Stimulated activated CD4-positive, alpha-beta T cell treated with anti-CD3 and anti-CD28 coated beads, Interleukin-4, amount 100 ng/mL, for 48 hours (primary cell): ENCODE results near the gene TLR5.

Source experiments
- DNase-seq, 2 donors: peaks; one replicate each; pipeline ENCODE4 v3.0.0-alpha.2; 2020; ENCODE audit warnings: low read depth in 2 of 2

TLR5 gene

GRCh38 chr1:223110952-223111351 lies 32.1 kb downstream of the TLR5 start:
- DNase-seq: no peak

- no peak for DNase-seq
Measured at GRCh38 chr1:223109581-223110026, 33.4 kb downstream of the TLR5 start.

DNA sequence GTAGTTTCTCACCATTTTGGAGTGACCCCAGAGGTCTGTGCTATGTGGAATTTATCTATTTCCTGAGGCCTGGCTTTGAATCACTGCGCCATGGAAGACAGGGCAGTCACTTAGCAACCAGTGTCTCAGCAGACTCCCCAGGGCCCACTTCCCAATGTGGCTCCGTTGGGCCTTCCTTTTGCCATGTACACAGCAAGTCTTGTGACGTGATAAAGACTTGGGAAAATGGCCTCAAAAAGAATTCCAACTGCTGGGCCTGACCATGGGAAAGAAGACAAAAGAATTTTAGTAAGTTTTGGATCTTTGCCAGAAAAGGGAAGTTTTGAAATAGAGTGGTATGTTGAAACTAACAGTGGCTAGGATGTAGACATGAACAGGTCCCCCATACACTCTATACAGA lies 36.2 kb downstream of the TLR5 start:
- DNase-seq: no peak

DNA sequence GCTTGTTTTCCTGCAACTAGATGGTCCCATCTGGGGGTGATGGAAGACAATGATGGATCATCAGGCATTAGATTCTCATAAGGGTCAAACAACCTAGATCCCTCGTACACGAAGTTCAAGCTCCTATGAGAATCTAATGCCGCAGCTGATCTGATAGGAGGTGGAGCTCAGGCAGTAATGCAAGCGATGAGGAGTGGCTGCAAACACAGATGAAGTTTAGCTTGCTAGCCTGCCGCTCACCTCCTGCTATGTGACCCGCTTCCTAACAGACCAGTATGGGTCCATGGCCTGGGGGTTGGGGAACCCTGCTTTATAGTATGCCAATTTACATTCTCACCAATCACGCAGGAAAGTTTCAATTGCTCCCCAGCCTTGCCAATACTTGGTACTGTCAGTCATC lies 37.5 kb downstream of the TLR5 start:
- no peak for DNase-seq

DNA sequence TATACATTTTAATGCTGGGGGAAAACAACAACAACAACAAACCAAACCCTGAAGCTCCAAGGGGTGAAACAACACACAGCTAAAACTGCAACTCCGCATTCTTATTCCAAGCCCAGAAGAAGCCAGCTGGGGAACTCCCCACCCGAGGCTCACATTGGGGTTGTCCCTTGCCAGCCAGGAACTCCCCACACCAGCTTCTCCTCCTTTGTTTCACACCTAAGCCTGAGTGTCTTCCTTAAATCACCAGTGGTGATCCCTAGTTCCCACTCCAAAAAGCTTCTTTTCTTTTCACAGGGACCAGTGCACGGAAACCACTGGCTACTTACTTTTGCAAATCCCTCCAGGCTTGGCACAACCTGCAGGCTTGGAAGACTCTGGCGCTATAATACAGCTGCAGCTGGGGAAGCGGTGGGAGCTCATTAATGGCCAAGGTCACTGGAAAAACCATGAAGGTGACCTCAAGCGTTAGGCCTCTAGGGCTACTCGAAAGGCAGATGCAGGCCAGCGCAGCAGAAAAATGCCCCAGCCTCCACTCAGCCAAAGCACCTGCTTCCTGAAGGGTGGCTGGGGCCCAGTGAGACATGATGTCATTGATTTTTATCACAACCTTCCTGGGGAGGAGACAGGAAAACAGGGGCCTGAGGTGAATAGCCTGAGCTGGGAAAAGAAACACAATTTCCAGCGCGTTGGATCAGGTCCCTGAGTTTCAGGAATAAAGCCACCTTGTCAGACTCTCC lies 40.1 kb downstream of the TLR5 start:
- no peak for DNase-seq

DNA sequence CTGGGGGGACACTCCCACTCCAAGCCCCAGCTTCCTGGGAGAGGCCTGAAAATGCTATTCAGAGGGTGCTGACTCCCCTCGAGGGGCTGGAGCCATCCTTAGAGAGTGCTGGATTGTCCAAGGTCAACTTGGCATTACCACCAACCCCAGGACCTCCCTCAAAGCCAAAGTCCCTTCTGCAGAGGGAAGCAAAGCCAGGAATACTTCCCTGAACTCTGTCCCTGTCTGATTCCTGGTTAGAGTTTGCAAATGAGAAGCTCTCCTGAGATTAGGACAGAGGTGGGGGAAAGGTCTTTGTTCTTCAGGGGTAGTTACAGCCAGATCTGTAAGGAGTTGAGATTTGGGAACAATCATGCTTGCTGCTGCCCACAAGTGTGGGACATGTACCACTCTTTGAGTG lies 45.3 kb downstream of the TLR5 start:
- no peak for DNase-seq

DNA sequence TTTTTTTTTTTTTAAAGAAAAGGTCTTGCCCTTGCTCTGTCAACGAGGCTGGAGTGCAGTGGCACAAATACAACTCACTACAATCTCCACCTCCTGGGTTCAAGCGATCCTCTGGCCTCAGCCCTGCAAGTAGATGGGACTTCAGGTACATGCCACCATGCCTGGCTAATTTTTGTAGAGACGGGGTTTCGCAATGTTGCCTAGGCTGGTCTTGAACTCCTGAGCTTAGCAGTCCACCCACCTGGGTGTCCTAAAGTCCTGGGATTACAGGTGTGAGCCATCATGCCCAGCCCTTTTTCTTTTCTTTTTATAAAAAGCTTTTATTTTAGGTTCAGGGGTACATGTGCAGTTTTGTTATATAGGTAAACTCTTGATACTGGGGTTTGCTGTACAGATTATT lies 47.2 kb downstream of the TLR5 start:
- DNase-seq: no peak

- DNase-seq: no peak
Measured at GRCh38 chr1:223091896-223092295, 51.2 kb downstream of the TLR5 start.

- no peak for DNase-seq
Measured at GRCh38 chr1:223089250-223089649, 53.8 kb downstream of the TLR5 start.

GRCh38 chr1:223088713-223089240 lies 54.3 kb downstream of the TLR5 start:
- DNase-seq: no peak

DNA sequence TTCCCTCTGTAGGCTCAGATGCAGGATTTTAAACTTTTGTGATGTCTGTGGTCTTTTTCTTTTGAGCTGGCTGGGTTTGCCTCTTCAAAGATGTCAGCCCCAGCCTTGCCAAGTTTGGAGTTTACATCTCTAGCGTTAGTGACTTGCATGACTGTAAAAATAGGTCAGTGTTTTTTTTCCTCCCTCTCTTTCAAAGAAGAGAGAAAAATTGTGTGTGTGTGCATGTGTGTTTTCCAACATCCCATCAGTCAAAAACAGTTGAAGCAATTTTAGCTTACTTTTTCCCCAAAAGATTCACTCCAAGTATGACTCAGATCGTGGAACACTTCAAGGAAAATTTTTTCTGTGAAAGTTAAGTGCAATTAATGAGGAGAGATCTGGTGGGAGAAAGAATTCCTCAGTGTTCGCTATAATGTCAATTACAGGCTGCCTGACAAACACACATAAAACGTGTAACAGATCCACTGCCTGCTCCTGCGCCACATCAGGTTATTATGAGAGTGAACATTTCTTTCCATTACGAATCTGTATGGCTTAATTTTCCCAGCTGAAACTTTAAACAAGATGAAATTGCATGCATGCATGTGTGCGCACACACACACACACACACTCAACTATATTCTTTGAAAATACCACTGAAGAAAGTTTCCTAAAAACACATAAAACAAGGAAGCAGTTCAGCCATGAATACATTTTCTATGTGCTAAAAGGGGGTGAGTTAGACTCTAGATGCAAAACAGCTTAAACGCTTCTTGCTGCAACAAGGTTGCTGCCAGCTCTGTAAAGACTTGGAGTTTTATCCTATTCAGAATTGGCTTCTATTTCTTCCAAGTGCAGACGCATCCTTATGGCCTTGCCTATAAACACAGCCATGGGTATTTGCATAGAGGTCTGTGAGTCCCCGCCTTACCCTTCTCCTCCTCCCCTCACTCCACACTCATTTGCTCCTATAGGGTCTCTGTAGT lies 55.5 kb downstream of the TLR5 start:
- no peak for DNase-seq

GRCh38 chr1:223084464-223084866 lies 58.6 kb downstream of the TLR5 start:
- no peak for DNase-seq

DNA sequence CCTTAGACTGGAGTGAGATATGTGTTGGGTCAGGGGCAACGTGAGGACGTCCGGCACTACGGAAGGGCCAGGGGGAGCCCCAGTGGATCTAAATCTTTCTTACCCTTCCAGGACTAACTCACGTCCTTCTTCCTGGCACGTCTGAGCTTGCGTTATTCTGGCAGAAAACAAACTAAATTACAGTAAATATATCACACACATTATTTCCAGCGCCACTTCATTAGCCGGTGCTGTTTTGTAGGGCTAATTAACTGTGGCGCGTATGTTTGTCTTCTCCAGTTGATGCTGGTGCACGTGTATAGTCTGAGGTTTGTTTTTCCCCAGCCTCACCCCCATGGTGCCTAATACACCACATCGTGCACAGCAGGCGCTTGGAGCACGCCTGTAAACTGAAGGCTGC lies 59.2 kb downstream of the TLR5 start:
- no peak for DNase-seq

GRCh38 chr1:223082914-223083313 lies 60.1 kb downstream of the TLR5 start:
- DNase-seq: no peak

- peak; percentile 63 to 66 for DNase-seq
Measured at GRCh38 chr1:223081181-223081994, 61.7 kb downstream of the TLR5 start.

GRCh38 chr1:223079498-223079897 lies 63.5 kb downstream of the TLR5 start:
- DNase-seq: no peak

DNA sequence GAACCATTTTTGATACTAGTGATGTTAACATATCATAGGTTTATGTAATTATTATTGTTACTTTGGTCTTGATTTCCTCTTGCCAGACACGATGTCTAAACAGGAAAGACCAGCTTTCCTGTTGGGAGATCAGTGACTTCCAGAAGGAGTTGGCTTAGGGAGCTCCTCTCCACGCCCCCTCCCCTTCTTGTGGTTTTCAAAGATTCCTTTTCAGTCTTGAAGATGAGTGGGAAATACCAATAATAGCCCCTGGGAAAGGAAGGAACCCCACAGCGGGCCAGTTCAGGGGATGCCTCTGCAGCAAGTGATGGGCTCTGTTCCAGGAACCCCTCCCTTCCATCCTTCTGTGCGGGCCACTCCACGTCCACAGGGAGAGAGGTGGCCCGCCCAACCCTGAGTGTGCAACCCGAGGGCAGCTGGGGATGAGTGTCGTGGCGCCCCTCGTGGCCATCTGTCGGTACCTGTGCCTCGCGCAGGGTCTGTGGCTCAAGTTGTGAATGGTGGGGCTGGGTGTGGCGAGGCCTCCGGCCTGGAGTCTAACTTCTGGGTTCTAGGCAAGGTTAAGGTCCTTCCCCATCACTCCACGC lies 65.7 kb downstream of the TLR5 start:
- DNase-seq: no peak

DNA sequence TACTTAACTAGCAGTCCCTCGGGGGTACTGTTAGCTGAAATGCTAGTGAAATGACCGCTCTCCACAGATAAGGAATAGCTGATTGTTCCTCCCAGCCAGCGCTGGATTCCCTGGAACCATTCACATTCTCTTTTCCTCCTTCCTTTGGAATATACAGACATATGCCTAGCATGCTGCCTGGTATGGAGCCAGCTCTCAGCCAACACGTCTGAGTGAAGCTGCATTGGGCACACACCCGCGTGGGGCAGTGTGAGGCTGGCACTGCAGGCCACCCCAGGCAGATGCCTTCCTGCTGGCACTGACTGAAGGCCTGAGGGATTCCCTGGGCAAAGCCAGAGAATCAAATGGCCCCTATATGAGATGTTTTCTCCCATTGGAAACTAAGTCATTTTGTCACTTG lies 66.7 kb downstream of the TLR5 start:
- DNase-seq: no peak

DNA sequence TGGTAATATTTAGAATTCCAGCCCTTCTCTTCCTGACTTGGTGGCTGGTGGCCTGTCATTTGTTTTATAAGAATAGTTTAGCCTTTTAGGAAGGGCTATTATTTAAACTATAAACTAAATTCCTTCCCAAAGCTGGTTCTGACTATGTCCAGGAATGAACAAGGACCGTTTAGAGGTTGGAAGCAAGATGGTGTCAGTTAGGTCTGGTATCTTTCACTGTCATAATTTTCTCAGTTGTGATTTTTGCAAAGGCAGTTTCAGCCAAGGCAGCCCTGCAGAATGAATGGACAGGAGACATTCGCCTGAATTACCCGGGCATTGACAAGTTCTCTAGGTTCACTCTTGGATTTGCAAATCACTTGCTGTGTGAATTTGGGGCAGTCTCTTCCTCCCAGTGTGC lies 67.2 kb downstream of the TLR5 start:
- DNase-seq: no peak

DNA sequence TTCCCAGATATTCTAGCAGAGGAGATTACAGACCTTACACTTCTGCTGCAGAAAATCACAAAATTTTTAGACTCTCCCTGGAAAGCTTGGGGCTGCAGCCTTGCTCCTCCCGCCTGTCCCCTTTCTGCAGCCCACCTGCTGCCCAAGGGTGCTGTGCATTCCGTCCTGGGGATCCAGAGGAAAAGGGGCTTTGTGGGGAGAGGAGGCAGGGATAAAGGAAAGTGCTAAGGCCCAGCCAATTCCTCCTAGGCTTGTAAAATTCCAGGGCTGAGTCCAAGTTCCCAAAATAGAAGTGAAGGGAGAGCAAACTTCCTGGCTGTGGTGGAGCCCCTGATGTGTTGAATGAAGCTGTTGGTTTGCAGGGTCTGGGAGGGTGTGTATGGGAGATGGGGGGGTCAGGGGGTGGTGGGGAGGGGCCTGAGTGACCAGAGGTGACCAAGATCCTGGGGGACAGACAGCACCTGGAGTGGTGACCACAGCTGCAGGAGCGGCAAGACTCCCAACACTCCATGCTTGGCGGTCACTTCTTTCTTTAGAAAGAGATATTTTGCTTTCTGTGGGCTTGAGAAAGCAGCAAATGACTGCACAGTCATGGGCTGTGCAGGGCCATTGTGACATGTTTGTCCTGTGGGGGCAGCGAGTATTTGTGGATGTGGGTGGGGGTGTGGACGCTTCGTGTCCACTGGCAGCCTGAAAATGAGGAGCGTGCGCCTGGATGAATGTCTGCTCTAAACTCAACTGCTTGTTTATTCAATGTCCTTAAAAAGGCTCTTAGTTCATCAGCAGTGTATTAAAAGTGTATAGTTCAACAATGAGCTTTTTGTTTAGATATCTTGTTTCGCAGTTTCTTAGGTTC lies 68.4 kb downstream of the TLR5 start:
- no peak for DNase-seq
